ENCODE data around the gene PRX. TPM values are rescaled to one million over a fixed set of nuclear protein-coding genes. Genes with fewer than 3 reads are reported as not detected.

Gene PRX
- total and polyA plus RNA-seq, 2 donors from 2014 or later = 4.5 to 12.6 TPM

- FAIRE-seq = no peak
- H3K27ac ChIP-seq (ENCODE audit: low read depth in 2 of 2, low read length in 2 of 2) = no peak overlapping the region
- no peak for TF ChIP-seq CTCF (IDR thresholded peaks at IDR 0.05; ENCODE audit: borderline replicate concordance, extremely low read depth, insufficient read depth)
- DNase-seq = no peak
- H3K36me3 ChIP-seq (ENCODE audit: control insufficient read depth in 2 of 3, insufficient read depth in 3 of 3, low read length in 3 of 3) = peaks cover 0 to 4% (median 0%) of the 10 kb centered on the region in 3 donors
- H3K9ac ChIP-seq (ENCODE audit: low read length in 3 of 3) = no peak overlapping the region
- H3K4me3 ChIP-seq (ENCODE audit: low read length in 3 of 3) = no peak overlapping the region
- H3K27me3 ChIP-seq (ENCODE audit: control insufficient read depth, insufficient read depth, low read length) = no peaks in the 10 kb centered on the region
- intact Hi-C loops (cut with DNase I) = no loop called here
- no peaks in the 10 kb centered on the region for H3K9me3 ChIP-seq (ENCODE audit: control insufficient read depth in 2 of 3, insufficient read depth in 1 of 3, low read length in 3 of 3)
- no peaks in the 10 kb centered on the region for H3K4me1 ChIP-seq (ENCODE audit: control insufficient read depth in 2 of 3, insufficient read depth in 2 of 3, low read depth in 1 of 3, low read length in 3 of 3)
Measured at GRCh38 chr19:40360020-40360707, 53.0 kb downstream of the PRX start.

GRCh38 chr19:40358773-40359172, 54.4 kb downstream of the PRX start:
- TF ChIP-seq CTCF (IDR thresholded peaks at IDR 0.05; ENCODE audit: borderline replicate concordance, extremely low read depth, insufficient read depth) = no peak
- Histone ChIP-seq H3K9ac (ENCODE audit: low read length in 3 of 3) (no peak overlapping the region), H3K27me3 (ENCODE audit: control insufficient read depth, insufficient read depth, low read length) (no peaks in the 10 kb centered on the region), H3K36me3 (ENCODE audit: control insufficient read depth in 2 of 3, insufficient read depth in 3 of 3, low read length in 3 of 3) (peaks cover 0 to 4% (median 0%) of the 10 kb centered on the region in 3 donors), H3K4me1 (ENCODE audit: control insufficient read depth in 2 of 3, insufficient read depth in 2 of 3, low read depth in 1 of 3, low read length in 3 of 3) (no peaks in the 10 kb centered on the region), H3K9me3 (ENCODE audit: control insufficient read depth in 2 of 3, insufficient read depth in 1 of 3, low read length in 3 of 3) (no peaks in the 10 kb centered on the region), H3K27ac (ENCODE audit: low read depth in 2 of 2, low read length in 2 of 2) (no peak overlapping the region), H3K4me3 (ENCODE audit: low read length in 3 of 3) (no peak overlapping the region)
- FAIRE-seq (no peak), DNase-seq (no peak)
- intact Hi-C loops (cut with DNase I) = no loop called here

GRCh38 chr19:40357640-40358039, 55.5 kb downstream of the PRX start:
- intact Hi-C loops (cut with DNase I) = no loop called here
- H3K9me3 ChIP-seq (ENCODE audit: control insufficient read depth in 2 of 3, insufficient read depth in 1 of 3, low read length in 3 of 3) = no peaks in the 10 kb centered on the region
- no peak overlapping the region for H3K9ac ChIP-seq (ENCODE audit: low read length in 3 of 3)
- no peak overlapping the region for H3K4me3 ChIP-seq (ENCODE audit: low read length in 3 of 3)
- no peaks in the 10 kb centered on the region for H3K27me3 ChIP-seq (ENCODE audit: control insufficient read depth, insufficient read depth, low read length)
- H3K4me1 ChIP-seq (ENCODE audit: control insufficient read depth in 2 of 3, insufficient read depth in 2 of 3, low read depth in 1 of 3, low read length in 3 of 3) = no peaks in the 10 kb centered on the region
- H3K27ac ChIP-seq (ENCODE audit: low read depth in 2 of 2, low read length in 2 of 2) = no peak overlapping the region
- FAIRE-seq (no peak), DNase-seq (no peak)
- TF ChIP-seq CTCF (IDR thresholded peaks at IDR 0.05; ENCODE audit: borderline replicate concordance, extremely low read depth, insufficient read depth) = no peak
- peaks cover 0 to 4% (median 0%) of the 10 kb centered on the region in 3 donors for H3K36me3 ChIP-seq (ENCODE audit: control insufficient read depth in 2 of 3, insufficient read depth in 3 of 3, low read length in 3 of 3)
